ENCODE measurements around the gene PEMT.

The PEMT gene

DNA sequence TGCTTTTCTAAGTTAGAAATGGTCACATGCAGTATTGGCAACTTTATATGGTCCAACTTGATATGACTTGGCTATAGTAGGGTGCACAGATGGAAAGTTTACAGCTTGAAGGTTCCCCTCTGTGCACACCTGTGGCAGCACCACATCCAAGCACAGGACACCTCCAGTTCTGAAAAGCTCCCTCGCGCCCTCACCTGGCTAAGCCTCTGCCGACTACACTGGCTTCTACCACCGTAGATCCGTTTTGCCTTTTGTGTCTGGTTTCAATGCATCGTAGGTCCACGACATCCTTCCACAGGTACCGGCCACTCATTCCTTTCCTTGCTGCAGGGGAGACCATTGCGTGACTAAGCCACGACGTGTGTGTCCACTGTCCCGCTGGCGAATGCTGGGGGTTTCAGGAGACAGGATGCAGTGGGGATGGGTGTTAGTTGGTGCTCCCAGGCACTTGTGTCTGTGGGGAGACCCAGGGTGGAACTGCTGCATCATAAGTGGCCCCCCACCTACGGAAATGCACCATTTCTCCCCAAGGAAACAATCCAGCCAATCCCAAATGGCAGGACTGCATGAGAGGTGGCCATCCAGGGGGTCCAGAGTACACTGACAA lies 90.4 kb downstream of the PEMT start:
- no peaks in the 10 kb centered on the region for H3K4me1 ChIP-seq (ENCODE audit: control insufficient read depth, insufficient read depth, low read length)
- H3K4me3 ChIP-seq (ENCODE audit: low read depth, low read length) = no peak overlapping the region
- no peak overlapping the region for H3K27ac ChIP-seq (ENCODE audit: extremely low read depth, low read depth, low read length)
- H3K9me3 ChIP-seq (ENCODE audit: control insufficient read depth, insufficient read depth, low read depth, low read length) = no peaks in the 10 kb centered on the region
- no peaks in the 10 kb centered on the region for H3K36me3 ChIP-seq (ENCODE audit: control insufficient read depth in 2 of 2, insufficient read depth in 1 of 2, low read length in 2 of 2)
- ChIA-PET POLR2A (no interaction called here), CTCF (no interaction called here)
- TF ChIP-seq, protein P1, sequence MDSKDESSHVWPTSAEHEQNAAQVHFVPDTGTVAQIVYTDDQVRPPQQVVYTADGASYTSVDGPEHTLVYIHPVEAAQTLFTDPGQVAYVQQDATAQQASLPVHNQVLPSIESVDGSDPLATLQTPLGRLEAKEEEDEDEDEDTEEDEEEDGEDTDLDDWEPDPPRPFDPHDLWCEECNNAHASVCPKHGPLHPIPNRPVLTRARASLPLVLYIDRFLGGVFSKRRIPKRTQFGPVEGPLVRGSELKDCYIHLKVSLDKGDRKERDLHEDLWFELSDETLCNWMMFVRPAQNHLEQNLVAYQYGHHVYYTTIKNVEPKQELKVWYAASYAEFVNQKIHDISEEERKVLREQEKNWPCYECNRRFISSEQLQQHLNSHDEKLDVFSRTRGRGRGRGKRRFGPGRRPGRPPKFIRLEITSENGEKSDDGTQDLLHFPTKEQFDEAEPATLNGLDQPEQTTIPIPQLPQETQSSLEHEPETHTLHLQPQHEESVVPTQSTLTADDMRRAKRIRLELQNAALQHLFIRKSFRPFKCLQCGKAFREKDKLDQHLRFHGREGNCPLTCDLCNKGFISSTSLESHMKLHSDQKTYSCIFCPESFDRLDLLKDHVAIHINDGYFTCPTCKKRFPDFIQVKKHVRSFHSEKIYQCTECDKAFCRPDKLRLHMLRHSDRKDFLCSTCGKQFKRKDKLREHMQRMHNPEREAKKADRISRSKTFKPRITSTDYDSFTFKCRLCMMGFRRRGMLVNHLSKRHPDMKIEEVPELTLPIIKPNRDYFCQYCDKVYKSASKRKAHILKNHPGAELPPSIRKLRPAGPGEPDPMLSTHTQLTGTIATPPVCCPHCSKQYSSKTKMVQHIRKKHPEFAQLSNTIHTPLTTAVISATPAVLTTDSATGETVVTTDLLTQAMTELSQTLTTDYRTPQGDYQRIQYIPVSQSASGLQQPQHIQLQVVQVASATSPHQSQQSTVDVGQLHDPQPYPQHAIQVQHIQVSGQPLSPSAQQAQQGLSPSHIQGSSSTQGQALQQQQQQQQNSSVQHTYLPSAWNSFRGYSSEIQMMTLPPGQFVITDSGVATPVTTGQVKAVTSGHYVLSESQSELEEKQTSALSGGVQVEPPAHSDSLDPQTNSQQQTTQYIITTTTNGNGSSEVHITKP (tag by site-specific recombination; IDR thresholded peaks at IDR 0.05) = 0 out of 2 replicates have a peak, but pooled peaks have one; percentile 18
- TF ChIP-seq ZNF121 (tag by site-specific recombination; IDR thresholded peaks at IDR 0.05) = no peak

DNA sequence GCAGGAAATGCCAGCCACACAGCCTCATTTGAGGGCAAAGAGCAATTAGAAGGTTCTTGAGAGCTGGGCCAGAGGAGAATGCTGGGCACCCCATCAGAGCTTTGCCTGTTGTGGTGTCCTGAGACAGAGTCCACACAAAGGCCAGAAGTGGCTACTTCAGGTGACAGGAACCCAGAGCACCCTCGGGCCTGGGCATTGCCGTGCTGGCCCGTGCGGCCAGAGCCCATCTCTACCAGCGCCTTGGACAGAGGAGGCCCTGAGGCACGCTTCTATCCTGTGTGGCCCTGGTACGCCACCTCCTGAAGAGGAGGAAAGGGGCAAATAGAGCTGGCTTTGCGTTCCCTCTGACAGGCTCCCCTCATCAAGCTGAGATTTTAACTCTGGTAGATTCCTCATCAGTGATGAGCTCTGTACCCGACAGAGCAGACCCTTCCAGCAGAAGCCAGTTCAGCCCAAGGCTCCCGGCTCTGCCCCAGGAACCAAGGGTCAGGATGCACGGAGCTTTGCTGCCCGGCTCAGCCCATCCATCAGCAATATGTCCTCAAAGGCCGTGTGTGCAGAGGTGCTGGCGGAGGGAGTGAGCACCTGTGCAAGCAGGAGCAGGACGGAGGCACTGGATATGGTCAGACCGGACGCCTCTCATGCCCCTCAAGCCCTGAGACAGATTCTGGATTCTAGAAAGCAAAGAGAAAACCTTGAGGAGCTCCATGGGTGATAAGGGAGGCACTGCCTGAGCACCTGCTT lies 91.9 kb downstream of the PEMT start:
- Histone ChIP-seq H3K36me3 (ENCODE audit: control insufficient read depth in 2 of 2, insufficient read depth in 1 of 2, low read length in 2 of 2) (peaks cover 0 to 4% of the 10 kb centered on the region in 2 experiments; a peak in 1 of 3 replicates), H3K9me3 (ENCODE audit: control insufficient read depth, insufficient read depth, low read depth, low read length) (no peaks in the 10 kb centered on the region), H3K4me3 (ENCODE audit: low read depth, low read length) (no peak overlapping the region), H3K4me1 (ENCODE audit: control insufficient read depth, insufficient read depth, low read length) (no peaks in the 10 kb centered on the region), H3K27ac (ENCODE audit: extremely low read depth, low read depth, low read length) (no peak overlapping the region)
- TF ChIP-seq ZNF202 (tag by site-specific recombination; IDR thresholded peaks at IDR 0.05; ENCODE audit: borderline replicate concordance) = no peak
- no peak for TF ChIP-seq ZBTB1 (tag by site-specific recombination; IDR thresholded peaks at IDR 0.05)
- TF ChIP-seq, protein P2, sequence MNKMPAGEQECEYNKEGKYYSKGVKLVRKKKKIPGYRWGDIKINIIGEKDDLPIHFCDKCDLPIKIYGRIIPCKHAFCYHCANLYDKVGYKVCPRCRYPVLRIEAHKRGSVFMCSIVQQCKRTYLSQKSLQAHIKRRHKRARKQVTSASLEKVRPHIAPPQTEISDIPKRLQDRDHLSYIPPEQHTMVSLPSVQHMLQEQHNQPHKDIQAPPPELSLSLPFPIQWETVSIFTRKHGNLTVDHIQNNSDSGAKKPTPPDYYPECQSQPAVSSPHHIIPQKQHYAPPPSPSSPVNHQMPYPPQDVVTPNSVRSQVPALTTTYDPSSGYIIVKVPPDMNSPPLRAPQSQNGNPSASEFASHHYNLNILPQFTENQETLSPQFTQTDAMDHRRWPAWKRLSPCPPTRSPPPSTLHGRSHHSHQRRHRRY (tag by site-specific recombination; IDR thresholded peaks at IDR 0.05) = no peak
- TF ChIP-seq, protein P3, sequence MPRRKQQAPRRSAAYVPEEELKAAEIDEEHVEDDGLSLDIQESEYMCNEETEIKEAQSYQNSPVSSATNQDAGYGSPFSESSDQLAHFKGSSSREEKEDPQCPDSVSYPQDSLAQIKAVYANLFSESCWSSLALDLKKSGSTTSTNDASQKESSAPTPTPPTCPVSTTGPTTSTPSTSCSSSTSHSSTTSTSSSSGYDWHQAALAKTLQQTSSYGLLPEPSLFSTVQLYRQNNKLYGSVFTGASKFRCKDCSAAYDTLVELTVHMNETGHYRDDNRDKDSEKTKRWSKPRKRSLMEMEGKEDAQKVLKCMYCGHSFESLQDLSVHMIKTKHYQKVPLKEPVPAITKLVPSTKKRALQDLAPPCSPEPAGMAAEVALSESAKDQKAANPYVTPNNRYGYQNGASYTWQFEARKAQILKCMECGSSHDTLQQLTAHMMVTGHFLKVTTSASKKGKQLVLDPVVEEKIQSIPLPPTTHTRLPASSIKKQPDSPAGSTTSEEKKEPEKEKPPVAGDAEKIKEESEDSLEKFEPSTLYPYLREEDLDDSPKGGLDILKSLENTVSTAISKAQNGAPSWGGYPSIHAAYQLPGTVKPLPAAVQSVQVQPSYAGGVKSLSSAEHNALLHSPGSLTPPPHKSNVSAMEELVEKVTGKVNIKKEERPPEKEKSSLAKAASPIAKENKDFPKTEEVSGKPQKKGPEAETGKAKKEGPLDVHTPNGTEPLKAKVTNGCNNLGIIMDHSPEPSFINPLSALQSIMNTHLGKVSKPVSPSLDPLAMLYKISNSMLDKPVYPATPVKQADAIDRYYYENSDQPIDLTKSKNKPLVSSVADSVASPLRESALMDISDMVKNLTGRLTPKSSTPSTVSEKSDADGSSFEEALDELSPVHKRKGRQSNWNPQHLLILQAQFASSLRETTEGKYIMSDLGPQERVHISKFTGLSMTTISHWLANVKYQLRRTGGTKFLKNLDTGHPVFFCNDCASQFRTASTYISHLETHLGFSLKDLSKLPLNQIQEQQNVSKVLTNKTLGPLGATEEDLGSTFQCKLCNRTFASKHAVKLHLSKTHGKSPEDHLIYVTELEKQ (tag by site-specific recombination; IDR thresholded peaks at IDR 0.05; ENCODE audit: borderline replicate concordance) = no peak
- TF ChIP-seq TRIM28 (IDR thresholded peaks at IDR 0.05; ENCODE audit: borderline replicate concordance, low read length) = no peak
- TF ChIP-seq, protein P4, sequence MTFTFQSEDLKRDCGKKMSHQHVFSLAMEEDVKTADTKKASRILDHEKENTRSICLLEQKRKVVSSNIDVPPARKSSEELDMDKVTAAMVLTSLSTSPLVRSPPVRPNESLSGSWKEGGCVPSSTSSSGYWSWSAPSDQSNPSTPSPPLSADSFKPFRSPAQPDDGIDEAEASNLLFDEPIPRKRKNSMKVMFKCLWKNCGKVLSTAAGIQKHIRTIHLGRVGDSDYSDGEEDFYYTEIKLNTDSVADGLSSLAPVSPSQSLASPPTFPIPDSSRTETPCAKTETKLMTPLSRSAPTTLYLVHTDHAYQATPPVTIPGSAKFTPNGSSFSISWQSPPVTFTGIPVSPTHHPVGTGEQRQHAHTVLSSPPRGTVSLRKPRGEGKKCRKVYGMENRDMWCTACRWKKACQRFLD (tag by site-specific recombination; IDR thresholded peaks at IDR 0.05) = no peak
- no peak for TF ChIP-seq ZNF175 (tag by site-specific recombination; IDR thresholded peaks at IDR 0.05)
- TF ChIP-seq ZFP69B (tag by site-specific recombination; IDR thresholded peaks at IDR 0.05) = no peak
- TF ChIP-seq OVOL3 (tag by site-specific recombination; IDR thresholded peaks at IDR 0.05) = no peak
- no peak for TF ChIP-seq ZSCAN23 (tag by site-specific recombination; IDR thresholded peaks at IDR 0.05)
- no peak for TF ChIP-seq KLF16 (tag by site-specific recombination; IDR thresholded peaks at IDR 0.05)
- no peak for TF ChIP-seq ZNF747 (tag by site-specific recombination; IDR thresholded peaks at IDR 0.05)
- no peak for TF ChIP-seq ZNF140 (tag by site-specific recombination; IDR thresholded peaks at IDR 0.05)
- no peak for TF ChIP-seq ZNF664 (tag by site-specific recombination; IDR thresholded peaks at IDR 0.05)
- TF ChIP-seq, protein P5, sequence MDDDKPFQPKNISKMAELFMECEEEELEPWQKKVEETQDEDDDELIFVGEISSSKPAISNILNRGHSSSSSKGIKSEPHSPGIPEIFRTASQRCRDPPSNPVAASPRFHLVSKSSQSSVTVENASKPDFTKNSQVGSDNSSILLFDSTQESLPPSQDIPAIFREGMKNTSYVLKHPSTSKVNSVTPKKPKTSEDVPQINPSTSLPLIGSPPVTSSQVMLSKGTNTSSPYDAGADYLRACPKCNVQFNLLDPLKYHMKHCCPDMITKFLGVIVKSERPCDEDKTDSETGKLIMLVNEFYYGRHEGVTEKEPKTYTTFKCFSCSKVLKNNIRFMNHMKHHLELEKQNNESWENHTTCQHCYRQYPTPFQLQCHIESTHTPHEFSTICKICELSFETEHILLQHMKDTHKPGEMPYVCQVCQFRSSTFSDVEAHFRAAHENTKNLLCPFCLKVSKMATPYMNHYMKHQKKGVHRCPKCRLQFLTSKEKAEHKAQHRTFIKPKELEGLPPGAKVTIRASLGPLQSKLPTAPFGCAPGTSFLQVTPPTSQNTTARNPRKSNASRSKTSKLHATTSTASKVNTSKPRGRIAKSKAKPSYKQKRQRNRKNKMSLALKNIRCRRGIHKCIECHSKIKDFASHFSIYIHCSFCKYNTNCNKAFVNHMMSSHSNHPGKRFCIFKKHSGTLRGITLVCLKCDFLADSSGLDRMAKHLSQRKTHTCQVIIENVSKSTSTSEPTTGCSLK (tag by site-specific recombination; IDR thresholded peaks at IDR 0.05) = no peak
- no peak for TF ChIP-seq ZBTB7A (tag by site-specific recombination; IDR thresholded peaks at IDR 0.05; ENCODE audit: low read depth)
- ChIA-PET CTCF (interaction anchor here (0.9 to 5.3 kb wide), 4 partner anchors 12 to 144 kb away, joined by 4 to 86 read pairs (median 5); no protein-coding TSS in a partner anchor), POLR2A (interaction anchor here (0.7 kb wide), 1 partner anchor 473 kb away, joined by 3 read pairs; the partner anchor contains the start of gene DRC3)

All from HEK293 (cell line).